ENCODE results near the gene ARHGEF38. TPM values are rescaled to one million over a fixed set of nuclear protein-coding genes. Genes with fewer than 3 reads are reported as not detected.

Gene ARHGEF38
- total RNA-seq, 1 experiment from 2014 or later: 0.15 TPM

GRCh38 chr4:105627620-105628019, 75.2 kb downstream of the ARHGEF38 start:
- BruUV-seq (replicated peaks): no TSS peak
- Histone ChIP-seq H3K4me3 (no peak overlapping the region), H2AFZ (no peak overlapping the region), H3K27me3 (ENCODE audit: insufficient read depth, low read depth) (no peaks in the 10 kb centered on the region), H3F3A (ENCODE audit: insufficient read depth, low read depth) (peaks cover 1% of the 10 kb centered on the region), H3K4me2 (no peak overlapping the region), H3K9me3 (ENCODE audit: insufficient read depth, low read depth) (no peaks in the 10 kb centered on the region), H3K4me1 (replicated peaks; ENCODE audit: insufficient read depth) (peaks cover 7% of the 10 kb centered on the region), H3K36me3 (ENCODE audit: low read depth) (no peaks in the 10 kb centered on the region), H3K27ac (no peak overlapping the region), H3K9me2 (ENCODE audit: insufficient read depth) (no peaks in the 10 kb centered on the region), H3K79me2 (ENCODE audit: low read depth) (no peaks in the 10 kb centered on the region), H4K20me1 (ENCODE audit: insufficient read depth) (no peaks in the 10 kb centered on the region)
- DNase-seq: no peak
- POLR2A ChIA-PET (ENCODE audit: unreplicated experiment): no interaction called here
- CTCF ChIA-PET: no interaction called here
- TF ChIP-seq EZH2 (IDR thresholded peaks at IDR 0.05; ENCODE audit: low read depth): no peak
- no peak for TF ChIP-seq CTCF (conservative IDR thresholded peaks at IDR 0.05)
- intact Hi-C loops (cut with micrococcal nuclease; ENCODE audit: unreplicated experiment): no loop called here

DNA sequence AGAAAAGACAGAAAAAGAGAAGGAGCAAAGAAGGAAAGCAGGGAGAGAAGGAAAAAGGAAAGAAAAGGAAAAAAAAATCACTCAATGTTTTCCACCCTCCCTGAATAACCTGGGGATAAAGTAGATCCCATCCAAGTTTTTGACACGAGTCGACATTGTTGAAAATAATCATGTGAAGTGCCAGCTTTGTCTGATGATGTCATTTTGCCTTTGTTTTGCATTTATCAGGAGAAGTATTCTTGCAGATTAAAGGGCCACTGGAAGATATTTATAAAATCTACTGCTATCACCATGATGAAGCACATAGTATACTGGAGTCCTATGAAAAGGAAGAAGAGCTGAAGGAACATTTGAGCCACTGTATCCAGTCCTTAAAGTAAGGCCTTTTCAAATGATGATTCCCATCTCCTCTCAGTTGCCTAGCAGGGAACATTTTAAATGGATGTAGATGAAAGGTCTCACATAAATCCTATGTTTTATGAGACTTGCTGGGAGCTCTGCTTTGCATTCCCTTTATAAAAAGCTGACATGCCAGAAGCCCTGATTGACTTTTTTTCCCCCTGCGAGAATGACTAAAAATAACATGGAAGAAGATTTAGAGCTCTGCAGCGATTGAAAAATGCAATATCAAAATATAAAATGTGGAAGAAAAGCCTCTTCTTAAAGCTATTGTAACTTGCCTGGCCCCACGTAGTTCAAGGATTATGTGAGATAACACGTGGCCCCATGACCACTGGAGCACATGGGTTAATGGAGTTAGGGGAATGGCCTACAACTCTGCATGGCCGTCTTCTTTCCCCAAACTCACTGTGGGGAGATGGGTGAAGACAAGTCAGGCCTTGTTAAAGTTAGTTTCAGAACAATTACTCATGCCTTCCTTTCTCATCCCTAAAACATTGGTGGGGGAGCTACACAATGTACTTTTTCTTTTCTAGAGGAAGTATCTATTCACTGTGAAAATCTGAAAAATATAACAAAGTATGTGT, 78.5 kb downstream of the ARHGEF38 start:
- Histone ChIP-seq H3K27me3 (ENCODE audit: insufficient read depth, low read depth) (no peaks in the 10 kb centered on the region), H3F3A (ENCODE audit: insufficient read depth, low read depth) (peaks cover 13% of the 10 kb centered on the region), H4K20me1 (ENCODE audit: insufficient read depth) (no peaks in the 10 kb centered on the region), H3K4me3 (no peak overlapping the region), H3K36me3 (ENCODE audit: low read depth) (no peaks in the 10 kb centered on the region), H3K4me2 (no peak overlapping the region), H3K9me3 (ENCODE audit: insufficient read depth, low read depth) (no peaks in the 10 kb centered on the region), H2AFZ (no peak overlapping the region; the same call in 1 of the 2 replicates), H3K79me2 (ENCODE audit: low read depth) (no peaks in the 10 kb centered on the region), H3K4me1 (replicated peaks; ENCODE audit: insufficient read depth) (peaks cover 24% of the 10 kb centered on the region), H3K27ac (no peak overlapping the region), H3K9me2 (ENCODE audit: insufficient read depth) (no peaks in the 10 kb centered on the region)
- TF ChIP-seq CTCF (conservative IDR thresholded peaks at IDR 0.05) (no peak), EZH2 (IDR thresholded peaks at IDR 0.05; ENCODE audit: low read depth) (no peak)
- ChIA-PET POLR2A (ENCODE audit: unreplicated experiment) (no interaction called here), CTCF (interaction anchor here (0.6 kb wide), 1 partner anchor 155 kb away, joined by 3 read pairs; no protein-coding TSS in a partner anchor)
- intact Hi-C loops (cut with micrococcal nuclease; ENCODE audit: unreplicated experiment): no loop called here
- no peak for DNase-seq
- no TSS peak for BruUV-seq (replicated peaks)

- Histone ChIP-seq H3K79me2 (ENCODE audit: low read depth) (no peaks in the 10 kb centered on the region), H3K4me2 (0 out of 2 replicates have a peak overlapping the region, but pooled peaks have one; percentile 51), H3K4me1 (replicated peaks; ENCODE audit: insufficient read depth) (peaks cover 24% of the 10 kb centered on the region), H3K9me2 (ENCODE audit: insufficient read depth) (no peaks in the 10 kb centered on the region), H3K4me3 (no peak overlapping the region), H3F3A (ENCODE audit: insufficient read depth, low read depth) (peaks cover 13% of the 10 kb centered on the region), H4K20me1 (ENCODE audit: insufficient read depth) (no peaks in the 10 kb centered on the region), H3K36me3 (ENCODE audit: low read depth) (no peaks in the 10 kb centered on the region), H2AFZ (no peak overlapping the region), H3K9me3 (ENCODE audit: insufficient read depth, low read depth) (no peaks in the 10 kb centered on the region), H3K27ac (no peak overlapping the region), H3K27me3 (ENCODE audit: insufficient read depth, low read depth) (no peaks in the 10 kb centered on the region)
- intact Hi-C loops (cut with micrococcal nuclease; ENCODE audit: unreplicated experiment): no loop called here
- BruUV-seq (replicated peaks): no TSS peak
- no peak for DNase-seq
- no peak for TF ChIP-seq EZH2 (IDR thresholded peaks at IDR 0.05; ENCODE audit: low read depth)
- no peak for TF ChIP-seq CTCF (conservative IDR thresholded peaks at IDR 0.05)
- ChIA-PET CTCF (no interaction called here), POLR2A (ENCODE audit: unreplicated experiment) (no interaction called here)
Measured at GRCh38 chr4:105631818-105632400, 79.5 kb downstream of the ARHGEF38 start.
